Measurements from ENCODE around the gene BANF2. TPM values are rescaled to one million over a fixed set of nuclear protein-coding genes. Genes with fewer than 3 reads are reported as not detected.

Gene BANF2
- total and polyA plus RNA-seq, 10 of the 15 experiments (the other 5 are each of a cell fraction or from before 2014, with no cell fraction given), result not detected

DNA sequence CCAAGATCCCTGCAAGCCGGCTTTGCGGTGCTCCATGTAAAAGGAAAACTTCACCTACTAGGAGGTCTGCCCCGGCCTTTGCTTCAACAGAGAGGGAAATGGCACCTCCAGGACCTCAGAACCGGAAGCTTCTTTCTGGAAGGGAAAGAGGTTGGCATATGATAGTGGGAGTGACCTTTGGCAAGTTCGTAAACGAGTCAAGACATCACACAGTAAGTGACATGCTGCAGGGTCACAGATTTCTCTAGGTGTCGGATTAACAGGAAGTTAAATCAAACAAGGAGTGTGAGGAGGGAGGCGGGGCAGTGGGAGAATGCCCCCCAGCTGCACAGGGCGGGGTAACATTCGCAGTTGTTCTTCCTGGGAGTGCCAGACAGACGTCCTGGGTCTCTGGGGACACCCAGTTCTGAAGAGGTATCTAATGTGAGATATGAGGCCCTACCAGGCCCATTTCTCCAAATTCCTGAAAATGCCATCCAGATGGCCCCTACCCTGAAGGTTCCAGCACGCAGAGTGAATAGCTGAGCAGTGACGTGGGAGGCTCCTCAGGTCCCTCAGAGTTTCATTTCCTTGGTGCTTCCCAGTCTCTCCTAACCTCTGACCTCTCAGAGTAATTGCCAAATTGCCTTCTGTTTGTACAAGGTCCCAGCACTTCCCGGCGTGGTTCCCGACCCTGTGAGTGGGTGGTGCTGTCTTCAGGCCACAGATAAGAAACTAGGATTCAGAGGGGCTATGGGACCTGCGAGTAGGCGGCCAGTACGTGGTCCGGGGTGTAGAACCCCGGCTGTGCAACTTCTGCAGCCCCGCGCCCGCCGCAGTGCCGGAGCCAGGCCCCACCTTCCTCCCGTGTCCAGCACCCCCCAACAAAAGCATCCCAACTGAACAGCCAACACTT is 19.6 kb upstream of the BANF2 start (continued):
- TF ChIP-seq, protein P1, sequence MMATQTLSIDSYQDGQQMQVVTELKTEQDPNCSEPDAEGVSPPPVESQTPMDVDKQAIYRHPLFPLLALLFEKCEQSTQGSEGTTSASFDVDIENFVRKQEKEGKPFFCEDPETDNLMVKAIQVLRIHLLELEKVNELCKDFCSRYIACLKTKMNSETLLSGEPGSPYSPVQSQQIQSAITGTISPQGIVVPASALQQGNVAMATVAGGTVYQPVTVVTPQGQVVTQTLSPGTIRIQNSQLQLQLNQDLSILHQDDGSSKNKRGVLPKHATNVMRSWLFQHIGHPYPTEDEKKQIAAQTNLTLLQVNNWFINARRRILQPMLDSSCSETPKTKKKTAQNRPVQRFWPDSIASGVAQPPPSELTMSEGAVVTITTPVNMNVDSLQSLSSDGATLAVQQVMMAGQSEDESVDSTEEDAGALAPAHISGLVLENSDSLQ (IDR thresholded peaks at IDR 0.05), result peak; percentile 31; the same call in 1 of the 2 replicates
- no peak for TF ChIP-seq RELA (IDR thresholded peaks at IDR 0.05; ENCODE audit: borderline replicate concordance, partially characterized antibody)
- TF ChIP-seq EGR1 (IDR thresholded peaks at IDR 0.05; ENCODE audit: borderline replicate concordance in 1 of 2, low read depth in 2 of 2, low read length in 2 of 2), result no peak
- no peak for TF ChIP-seq NR2C2 (IDR thresholded peaks at IDR 0.05; ENCODE audit: borderline replicate concordance, control insufficient read depth, insufficient read length, low read depth)
- TF ChIP-seq, protein P2, sequence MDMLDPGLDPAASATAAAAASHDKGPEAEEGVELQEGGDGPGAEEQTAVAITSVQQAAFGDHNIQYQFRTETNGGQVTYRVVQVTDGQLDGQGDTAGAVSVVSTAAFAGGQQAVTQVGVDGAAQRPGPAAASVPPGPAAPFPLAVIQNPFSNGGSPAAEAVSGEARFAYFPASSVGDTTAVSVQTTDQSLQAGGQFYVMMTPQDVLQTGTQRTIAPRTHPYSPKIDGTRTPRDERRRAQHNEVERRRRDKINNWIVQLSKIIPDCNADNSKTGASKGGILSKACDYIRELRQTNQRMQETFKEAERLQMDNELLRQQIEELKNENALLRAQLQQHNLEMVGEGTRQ (IDR thresholded peaks at IDR 0.05; ENCODE audit: borderline replicate concordance, low read depth, low read length), result no peak
- TF ChIP-seq BRCA1 (IDR thresholded peaks at IDR 0.05; ENCODE audit: low read depth, low read length), result no peak
- TF ChIP-seq RAD21 (IDR thresholded peaks at IDR 0.05; ENCODE audit: insufficient read depth, low read depth, low read length), result no peak
